ENCODE measurements around the gene TMEM80. TPM values are rescaled to one million over a fixed set of nuclear protein-coding genes. Genes with fewer than 3 reads are reported as not detected.
"Not testable (repeated sequence)": the region's sequence is repeated elsewhere in the genome, so short reads cannot be mapped to it uniquely, and the experiment has no call there.

Gene TMEM80
- total RNA-seq (2021; ENCODE audit: unreplicated experiment) (45.2 TPM), Bru-seq, nascent RNA (percentile 83 among the genes with signal in this experiment), BruChase-seq, experiment 1, labeled RNA remaining after a 2-hour chase (percentile 80 among the genes with signal in this experiment), BruChase-seq, experiment 2, labeled RNA remaining after a 6-hour chase (percentile 81 among the genes with signal in this experiment)
- 35.2 TPM for polyA plus RNA-seq (2012; ENCODE audit: insufficient read length)
- long read RNA-seq, partial matches to known transcripts: 9 of 85 reads
- long read RNA-seq, other reads (novel, unspliced or antisense): 75 of 85 reads

GRCh38 chr11:695538-696248, at the start of gene TMEM80:
TMEM80 (plus strand) TSS chr11:695816; CDS start chr11:695828, 12 bp downstream.
- BruUV-seq (replicated peaks): TSS peak; percentile 80
- Histone ChIP-seq H3K4me3 (ENCODE audit: low read depth in 2 of 2, low read length in 2 of 2) (peak within 1 kb of the TSS; percentile 75 to 78), H3K27me3 (ENCODE audit: control insufficient read depth, insufficient read depth, low read length) (no peaks in the 10 kb centered on the region), H3K4me1 (ENCODE audit: control insufficient read depth, insufficient read depth, low read length) (peaks cover 55% of the 10 kb centered on the region), H3K9me3 (ENCODE audit: control insufficient read depth, insufficient read depth, low read depth, low read length) (no peaks in the 10 kb centered on the region), H3K36me3 (ENCODE audit: control insufficient read depth, insufficient read depth, low read length) (no peaks in the 10 kb centered on the region), H3K27ac (ENCODE audit: low read length) (peak within 1 kb of the TSS; percentile 96)
- CTCF ChIA-PET: interaction anchor here (0.6 to 2.1 kb wide), 6 partner anchors 9 to 136 kb away, joined by 4 to 12 read pairs (median 8); no protein-coding TSS in a partner anchor
- peak; percentile 88 for DNase-seq (ENCODE audit: low read depth, low spot score)
- TF ChIP-seq CTCF (IDR thresholded peaks at IDR 0.05) (no peak), POLR2AphosphoS5 (IDR thresholded peaks at IDR 0.05; ENCODE audit: low read depth, low read length) (peak; percentile 77; the same call in 1 of the 2 replicates), SIN3A (IDR thresholded peaks at IDR 0.05; ENCODE audit: borderline replicate concordance, insufficient read depth, low read depth, low read length) (peak; percentile 30; the same call in 1 of the 2 replicates), TCF7L2 (IDR thresholded peaks at IDR 0.05; ENCODE audit: low read depth, low read length) (no peak), REST (IDR thresholded peaks at IDR 0.05; ENCODE audit: insufficient read depth in 1 of 2, low read depth in 2 of 2, low read length in 1 of 2) (no peak)
- in situ Hi-C loops (cut with HindIII; ENCODE audit: low pct_unique_long_range_greater_than_20kb, low sequenced_read_pairs) (no loop called here), intact Hi-C loops (cut with micrococcal nuclease; ENCODE audit: unreplicated experiment) (loop anchor here (1.0 to 2.0 kb wide), 2 partner anchors 28 to 69 kb away; no protein-coding TSS in a partner anchor)
- POLR2A ChIA-PET: interaction anchor here (0.5 to 1.1 kb wide), 9 partner anchors 9 to 247 kb away, joined by 3 to 11 read pairs (median 4); partner anchors contain the start of gene IRF7
- ATAC-seq: peak; percentile 86

- no peak for ATAC-seq
- no peak for DNase-seq (ENCODE audit: low read depth, low spot score)
- ChIA-PET POLR2A (no interaction called here), CTCF (no interaction called here)
- H3K27ac ChIP-seq (ENCODE audit: low read length): no peak overlapping the region
- H3K4me1 ChIP-seq (ENCODE audit: control insufficient read depth, insufficient read depth, low read length): peaks cover 13% of the 10 kb centered on the region
- H3K27me3 ChIP-seq (ENCODE audit: control insufficient read depth, insufficient read depth, low read length): no peaks in the 10 kb centered on the region
- no peaks in the 10 kb centered on the region for H3K36me3 ChIP-seq (ENCODE audit: control insufficient read depth, insufficient read depth, low read length)
- no peaks in the 10 kb centered on the region for H3K9me3 ChIP-seq (ENCODE audit: control insufficient read depth, insufficient read depth, low read depth, low read length)
- TSS peak; percentile 73 for BruUV-seq (replicated peaks)
- no peak for TF ChIP-seq TCF7L2 (IDR thresholded peaks at IDR 0.05; ENCODE audit: low read depth, low read length)
- TF ChIP-seq SIN3A (IDR thresholded peaks at IDR 0.05; ENCODE audit: borderline replicate concordance, insufficient read depth, low read depth, low read length): no peak
- no peak for TF ChIP-seq CTCF (IDR thresholded peaks at IDR 0.05)
- TF ChIP-seq REST (IDR thresholded peaks at IDR 0.05; ENCODE audit: insufficient read depth in 1 of 2, low read depth in 2 of 2, low read length in 1 of 2): no peak
- no peak overlapping the region for H3K4me3 ChIP-seq (ENCODE audit: low read depth in 2 of 2, low read length in 2 of 2)
- intact Hi-C loops (cut with micrococcal nuclease; ENCODE audit: unreplicated experiment): no loop called here
- in situ Hi-C loops (cut with HindIII; ENCODE audit: low pct_unique_long_range_greater_than_20kb, low sequenced_read_pairs): no loop called here
These were observed 49.4 kb upstream of the TMEM80 start for GRCh38 chr11:646214-646613.

GRCh38 chr11:647672-648158, 47.9 kb upstream of the TMEM80 start:
- not testable (repeated sequence) for BruUV-seq (replicated peaks)

More at GRCh38 chr11:647672-648158, 47.9 kb upstream of the TMEM80 start:
- CTCF ChIA-PET; in situ Hi-C loops (cut with HindIII; ENCODE audit: low pct_unique_long_range_greater_than_20kb, low sequenced_read_pairs); H3K9me3 ChIP-seq (ENCODE audit: control insufficient read depth, insufficient read depth, low read depth, low read length); H3K4me3 ChIP-seq (ENCODE audit: low read depth in 2 of 2, low read length in 2 of 2); H3K27me3 ChIP-seq (ENCODE audit: control insufficient read depth, insufficient read depth, low read length); H3K4me1 ChIP-seq (ENCODE audit: control insufficient read depth, insufficient read depth, low read length); ATAC-seq; H3K36me3 ChIP-seq (ENCODE audit: control insufficient read depth, insufficient read depth, low read length); DNase-seq (ENCODE audit: low read depth, low spot score); intact Hi-C loops (cut with micrococcal nuclease; ENCODE audit: unreplicated experiment); H3K27ac ChIP-seq (ENCODE audit: low read length): not testable (repeated sequence)
- POLR2A ChIA-PET: interaction anchor here (0.7 kb wide), 1 partner anchor 128 kb away, joined by 3 read pairs; no protein-coding TSS in a partner anchor
